CD4-positive, alpha-beta T cell treated with Interleukin-6 at 100 ng/mL for 8 hours (primary cell): ENCODE results near the gene GPX3.

Experiments
- DNase-seq: peaks from one replicate; pipeline ENCODE4 v3.0.0-alpha.2; 2020; ENCODE audit warnings: mixed read lengths, low spot score

The GPX3 gene

DNA sequence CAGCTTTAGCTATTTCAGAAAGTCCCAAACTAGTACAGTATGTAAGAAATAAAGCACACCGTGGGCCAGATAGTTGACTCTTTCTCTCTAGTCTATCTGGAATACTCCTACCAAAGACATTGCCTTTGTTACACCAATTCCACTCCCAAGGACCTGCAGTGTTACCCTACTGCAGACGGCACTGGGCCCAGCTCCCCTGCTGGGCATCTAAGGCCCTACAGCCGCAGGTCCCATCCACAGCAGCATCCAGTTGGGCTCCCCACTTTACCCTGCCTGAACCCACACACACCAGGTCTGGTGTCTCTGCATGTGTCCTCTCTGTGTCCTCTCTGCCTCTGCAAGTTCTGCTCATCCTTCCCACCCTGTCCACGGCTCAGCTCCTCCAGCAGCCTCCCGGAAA lies 37.9 kb downstream of the GPX3 start:
- DNase-seq = no peak

DNA sequence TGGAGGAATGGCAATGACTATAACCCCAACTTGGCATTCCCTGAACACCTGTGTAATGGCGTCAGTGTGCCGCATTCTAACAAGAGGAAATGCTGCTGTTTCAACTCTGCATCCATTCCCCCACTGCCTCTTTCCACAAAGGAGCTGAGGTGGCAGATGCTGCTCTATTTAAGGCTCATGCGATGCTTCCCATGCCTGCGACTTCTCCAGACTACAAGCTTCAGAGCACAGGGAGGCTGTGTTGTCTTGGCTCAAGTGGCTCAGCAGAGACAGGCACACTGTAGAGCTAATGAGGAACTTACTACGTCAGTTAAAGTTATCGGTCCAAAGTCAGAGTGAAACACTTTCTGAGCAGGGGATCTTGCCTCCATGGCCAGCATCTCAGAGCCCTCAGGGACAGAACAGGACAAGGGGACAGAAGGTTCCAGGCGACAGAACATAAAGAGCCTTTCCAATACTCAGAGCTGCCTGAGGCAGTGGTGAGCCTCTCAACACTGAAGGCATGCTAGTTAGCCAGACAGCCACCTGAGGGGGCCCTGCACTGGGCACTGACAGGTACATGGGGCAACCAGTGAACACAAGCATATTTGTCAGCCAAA lies 38.6 kb downstream of the GPX3 start:
- DNase-seq = no peak

DNA sequence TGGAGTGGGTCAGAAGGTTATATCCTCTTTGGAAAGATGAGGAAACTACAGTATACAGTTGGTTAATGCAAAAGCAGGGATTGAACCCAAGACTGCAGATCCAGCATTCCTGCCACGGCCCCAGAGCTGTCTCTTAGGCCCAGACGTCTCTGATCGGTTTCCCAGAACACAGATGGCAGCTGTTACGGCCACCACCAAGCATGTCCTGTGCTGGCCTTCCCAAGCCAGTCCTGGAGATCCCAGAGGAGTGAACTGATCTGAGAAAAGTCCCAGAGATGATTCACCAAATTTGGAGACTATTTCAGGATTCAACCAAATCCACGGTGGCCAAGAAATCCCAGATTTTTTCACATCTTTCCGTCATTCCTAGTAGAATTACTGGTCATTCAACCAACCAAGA lies 40.4 kb downstream of the GPX3 start:
- no peak for DNase-seq

DNA sequence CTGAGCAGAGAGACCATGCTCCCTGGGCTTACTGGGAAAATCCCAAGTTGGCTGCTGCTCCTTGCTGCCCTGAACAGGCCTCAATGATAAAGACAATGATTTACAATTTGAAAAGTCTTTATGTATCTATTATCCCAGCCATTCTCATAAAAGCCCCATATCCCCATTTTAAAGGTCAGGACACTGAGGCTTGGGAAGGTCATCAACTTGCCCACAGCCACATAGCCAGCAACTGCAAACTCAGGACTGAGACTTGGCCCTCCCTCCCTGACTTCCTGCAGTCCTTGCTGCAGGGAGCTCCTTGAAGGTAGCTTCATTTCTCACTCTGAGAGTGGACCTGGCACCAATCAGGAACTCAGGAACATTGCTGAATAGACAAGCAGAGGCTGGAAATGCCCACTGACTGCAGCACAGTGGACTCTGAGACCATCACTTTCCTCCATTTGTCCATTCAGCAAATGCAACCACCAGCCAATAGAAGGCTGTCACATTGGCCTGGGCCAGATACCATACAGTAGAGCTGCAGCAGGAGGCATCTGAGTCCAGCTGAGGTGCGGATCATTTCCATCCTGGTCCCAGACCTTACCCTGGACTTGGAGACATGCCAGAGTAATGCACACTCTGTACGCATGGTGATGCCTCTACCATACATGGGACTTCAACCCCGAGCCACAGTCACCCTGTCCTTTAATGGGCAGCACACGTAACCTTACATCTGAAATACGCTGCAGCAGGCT lies 42.2 kb downstream of the GPX3 start:
- DNase-seq = no peak

DNA sequence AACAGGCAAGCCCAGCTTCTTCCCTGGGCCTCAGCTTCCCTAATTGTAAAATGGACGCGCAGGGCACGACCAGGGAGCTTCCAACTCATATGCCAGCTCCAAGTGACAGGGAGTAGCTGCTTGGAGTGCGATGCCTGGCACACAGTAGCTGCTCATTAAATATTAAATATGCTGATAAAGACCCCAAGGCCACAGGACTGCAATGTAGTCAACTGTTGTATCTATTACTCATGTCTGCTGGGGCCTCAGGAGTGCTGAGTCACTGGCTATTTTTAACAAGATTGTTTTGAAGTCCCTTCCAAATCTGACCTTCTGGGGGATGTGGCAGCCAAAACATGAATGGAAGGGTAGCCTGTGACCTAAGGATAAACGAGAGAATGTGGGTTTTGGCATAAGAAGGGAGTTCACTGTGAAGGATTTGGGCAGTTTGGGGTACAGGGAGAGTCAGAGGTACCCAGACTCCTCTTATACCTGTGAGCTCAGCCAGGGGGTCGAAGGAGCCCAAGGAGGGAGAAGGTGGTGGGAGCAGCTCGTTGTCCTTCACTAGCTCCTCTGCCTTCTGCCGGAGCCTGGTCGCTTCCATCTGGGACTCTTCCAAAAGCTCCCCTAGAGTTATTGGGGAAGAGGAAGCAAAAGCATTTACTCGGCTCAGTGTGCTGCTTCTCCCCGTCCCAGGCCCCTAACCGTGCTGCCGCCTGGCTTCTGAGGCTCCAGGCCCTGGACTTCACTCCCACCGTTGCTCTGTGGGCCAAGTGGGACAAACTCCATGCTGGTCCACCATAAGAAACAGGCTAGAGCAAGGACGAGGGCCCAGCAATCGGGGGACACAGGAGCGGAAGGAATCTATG lies 43.0 kb downstream of the GPX3 start:
- DNase-seq = no peak

DNA sequence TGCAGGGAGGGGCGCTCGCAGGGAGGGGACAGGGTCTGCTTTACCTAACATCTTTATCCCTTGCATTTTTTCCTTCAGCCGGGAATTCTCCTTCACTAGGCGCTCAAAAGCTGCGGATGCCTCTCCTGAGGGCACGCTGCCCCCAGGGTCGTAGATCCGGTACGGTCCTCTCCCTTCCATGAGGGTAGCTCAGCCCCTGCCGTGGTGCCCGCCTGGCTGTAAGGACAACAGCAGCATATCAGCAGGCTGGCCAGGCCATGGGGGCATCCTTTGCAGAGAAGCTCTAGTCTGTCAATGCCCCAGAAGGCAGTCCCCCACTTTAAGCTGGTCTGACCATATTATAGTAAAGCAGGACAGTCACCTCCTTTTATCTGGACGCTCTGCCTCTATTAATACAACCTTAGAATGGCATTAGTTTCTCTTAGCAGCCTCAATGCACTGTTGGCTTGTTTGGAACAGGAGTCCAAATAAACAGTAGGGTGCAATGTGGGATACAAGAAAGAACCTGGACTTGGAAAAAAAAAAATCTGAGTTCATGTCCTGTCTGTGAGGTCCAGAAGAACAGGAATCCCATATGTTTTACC lies 44.6 kb downstream of the GPX3 start:
- DNase-seq = no peak

DNA sequence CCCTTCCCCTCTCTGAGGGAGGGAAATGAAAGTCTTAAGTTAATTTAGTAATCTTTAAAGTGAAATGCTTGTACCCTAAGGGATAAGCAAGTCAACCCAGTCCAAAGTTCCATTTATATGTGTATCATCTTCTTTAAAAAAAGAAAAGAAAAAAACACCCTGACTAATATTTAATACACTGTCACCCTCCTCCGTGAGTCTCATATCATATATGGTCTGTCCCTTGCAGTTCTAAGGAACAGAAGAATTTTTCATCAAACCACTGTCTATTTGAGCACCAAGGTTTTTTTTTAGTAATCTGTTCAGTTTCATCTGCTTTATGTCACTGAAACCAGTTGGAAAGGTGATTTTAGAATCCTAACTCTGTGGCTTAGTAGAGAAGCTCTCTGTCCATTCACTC lies 45.2 kb downstream of the GPX3 start:
- DNase-seq = no peak

DNA sequence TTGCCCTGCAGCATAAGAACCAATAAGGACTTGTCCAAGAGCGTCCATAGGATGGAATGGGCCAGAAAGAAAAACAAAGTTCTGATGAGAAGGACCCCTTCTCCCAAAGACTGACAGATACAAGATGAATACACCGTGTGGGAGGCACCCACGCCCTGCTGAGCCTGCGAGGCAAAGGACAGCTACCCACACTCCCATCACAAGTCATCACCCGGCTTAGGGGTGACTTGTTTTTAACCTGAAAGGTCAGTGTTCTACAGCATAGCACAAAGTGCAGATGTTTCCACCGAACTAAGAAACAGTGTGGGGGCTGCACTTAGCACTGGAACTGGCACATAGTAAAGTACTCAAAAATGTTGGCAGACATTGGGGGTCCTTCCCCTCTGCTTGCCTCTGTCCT lies 46.5 kb downstream of the GPX3 start:
- DNase-seq = no peak

DNA sequence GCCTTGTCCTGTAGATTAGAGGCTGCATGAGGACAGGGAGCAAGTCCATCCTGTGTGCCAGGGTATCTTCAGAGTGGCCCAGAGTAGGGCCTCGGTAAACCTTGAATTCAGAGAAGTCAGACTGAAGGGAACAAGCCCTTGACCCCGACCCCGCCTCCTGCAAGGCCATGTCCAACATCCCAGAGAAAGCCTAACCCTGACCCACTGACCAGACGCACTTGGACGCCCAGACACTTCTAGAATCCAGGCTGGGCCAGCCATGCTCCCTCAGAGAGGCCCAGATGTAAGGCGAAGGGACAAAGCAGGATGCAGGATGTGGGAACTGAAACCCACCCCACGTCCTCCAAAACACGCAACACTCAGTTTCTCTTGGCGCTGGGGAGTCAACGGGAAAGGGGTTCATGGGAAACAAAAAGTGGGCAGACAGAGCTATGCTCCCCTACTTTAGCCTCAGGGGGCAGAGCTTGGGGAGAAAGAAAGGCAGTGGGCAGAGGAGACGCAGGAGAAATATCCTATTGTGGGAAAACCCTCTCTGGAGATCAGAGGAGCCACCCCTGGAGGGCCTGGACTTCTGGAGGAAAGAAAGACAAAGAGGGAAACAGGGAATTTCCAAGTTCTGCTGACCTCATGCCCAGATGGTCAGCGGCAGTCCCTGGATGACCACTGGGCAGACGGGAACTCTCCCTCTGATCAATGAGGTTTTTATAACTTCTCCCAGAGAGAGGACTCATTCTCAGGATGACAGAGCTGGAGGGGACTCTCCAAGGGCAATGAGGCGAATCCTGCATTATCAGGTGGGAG lies 47.4 kb downstream of the GPX3 start:
- DNase-seq = no peak

DNA sequence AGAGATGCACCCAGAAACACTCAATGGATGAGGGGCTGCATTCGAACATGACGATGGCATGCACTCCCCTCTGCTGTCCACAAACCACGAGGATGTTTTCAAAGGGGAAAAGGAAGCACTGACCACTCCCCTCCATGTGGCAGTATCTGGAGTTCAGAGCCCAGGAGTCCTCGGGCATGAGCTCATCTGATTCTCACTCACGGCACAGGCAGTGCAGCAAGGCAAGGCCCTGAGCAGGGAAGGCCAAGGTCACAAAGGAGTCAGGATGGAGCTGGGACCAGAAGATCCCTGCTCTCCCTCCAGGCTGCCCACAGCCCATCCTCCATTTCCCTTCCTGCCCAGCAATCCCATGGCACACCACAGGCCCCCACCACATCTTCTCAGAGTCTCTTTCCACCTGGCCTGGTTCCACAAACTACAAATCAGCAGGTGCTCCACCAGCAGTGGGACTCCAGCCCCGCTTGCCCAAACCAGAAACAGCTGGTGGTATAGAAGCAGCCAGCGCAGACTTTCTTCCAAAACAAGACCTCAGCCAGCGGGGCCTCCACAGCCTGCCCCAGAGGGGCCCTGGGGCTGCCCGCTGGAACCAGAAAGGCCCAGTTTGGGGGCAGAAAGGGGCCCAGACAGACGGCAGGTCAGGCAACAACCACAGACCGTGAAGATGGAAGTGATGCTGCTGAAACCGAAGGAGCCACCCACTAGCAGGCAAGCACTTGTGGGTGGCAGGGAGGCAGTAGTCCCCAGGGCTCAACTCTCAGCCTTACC lies 48.2 kb downstream of the GPX3 start:
- no peak for DNase-seq

DNA sequence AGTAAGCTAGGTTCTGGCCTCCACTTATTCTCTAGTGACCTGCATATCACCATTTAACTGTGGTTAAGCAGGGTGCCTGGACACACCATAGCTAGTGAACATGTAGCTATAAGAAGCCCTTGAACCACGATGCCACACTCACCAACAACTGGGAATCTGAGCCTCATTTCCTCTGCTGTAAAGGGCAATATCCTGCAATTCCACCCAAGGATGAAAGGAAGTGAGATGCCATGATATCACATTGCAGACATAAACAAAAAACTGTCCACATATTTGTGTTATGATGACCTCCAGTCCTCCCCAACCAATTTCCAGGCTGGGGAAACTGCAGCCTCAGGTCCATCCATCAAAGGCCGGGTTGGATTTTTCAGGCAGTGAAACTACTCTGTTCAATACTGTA lies 50.1 kb downstream of the GPX3 start:
- no peak for DNase-seq

DNA sequence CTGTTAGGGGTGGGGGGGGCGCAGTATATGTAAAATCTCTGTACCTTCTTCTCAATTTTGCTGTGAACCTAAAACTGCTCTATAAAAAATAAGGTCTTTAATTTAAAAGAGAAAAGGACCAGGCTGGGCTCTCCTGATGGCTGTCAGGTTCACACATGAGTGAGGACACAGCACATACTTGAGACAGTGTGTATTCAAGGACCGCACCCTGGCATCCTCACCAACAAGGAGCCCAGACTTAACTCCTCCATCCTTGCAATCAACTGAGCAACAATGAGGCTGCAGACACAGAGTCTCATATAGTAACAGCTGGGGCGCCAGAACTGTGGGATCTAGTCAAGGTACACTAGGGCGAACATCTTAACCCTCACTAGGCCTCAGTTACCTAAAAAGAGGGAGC lies 50.6 kb downstream of the GPX3 start:
- DNase-seq = no peak

DNA sequence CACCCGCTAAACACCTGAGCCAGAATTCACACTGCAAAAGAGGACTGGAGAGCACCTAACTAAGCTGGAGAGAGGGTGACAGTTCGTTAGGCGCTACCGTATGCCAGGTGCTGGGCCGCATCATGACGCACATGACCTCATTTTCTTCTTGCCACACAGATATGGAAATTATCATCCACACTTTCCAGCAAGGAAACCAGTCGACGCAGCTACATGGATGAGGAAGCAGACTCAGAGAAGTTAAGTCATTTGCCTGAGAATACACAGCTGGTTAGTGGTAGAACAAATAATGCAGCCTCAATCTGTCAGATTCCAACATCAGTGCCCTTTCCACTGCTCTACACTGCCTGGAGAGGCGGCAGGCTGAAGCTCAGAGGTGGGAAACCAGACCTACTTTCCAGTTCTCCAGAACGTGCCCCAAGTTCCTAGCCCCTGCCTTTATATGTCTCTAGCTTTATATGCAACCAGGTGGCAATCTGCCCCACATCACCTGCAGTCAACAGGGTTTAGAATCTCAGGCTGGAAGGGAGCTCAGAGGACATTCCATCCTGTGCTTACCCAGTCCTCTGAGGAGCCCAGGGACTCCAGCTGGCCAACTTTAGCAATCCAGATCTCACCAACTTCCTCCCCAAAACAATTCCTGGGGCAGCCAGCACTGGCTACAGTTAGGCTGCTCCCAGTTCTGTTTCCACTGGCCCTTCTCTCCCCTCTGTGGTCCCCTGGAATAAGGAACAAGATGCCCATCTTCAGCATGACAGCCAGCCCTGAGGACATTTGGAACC lies 51.6 kb downstream of the GPX3 start:
- no peak for DNase-seq

DNA sequence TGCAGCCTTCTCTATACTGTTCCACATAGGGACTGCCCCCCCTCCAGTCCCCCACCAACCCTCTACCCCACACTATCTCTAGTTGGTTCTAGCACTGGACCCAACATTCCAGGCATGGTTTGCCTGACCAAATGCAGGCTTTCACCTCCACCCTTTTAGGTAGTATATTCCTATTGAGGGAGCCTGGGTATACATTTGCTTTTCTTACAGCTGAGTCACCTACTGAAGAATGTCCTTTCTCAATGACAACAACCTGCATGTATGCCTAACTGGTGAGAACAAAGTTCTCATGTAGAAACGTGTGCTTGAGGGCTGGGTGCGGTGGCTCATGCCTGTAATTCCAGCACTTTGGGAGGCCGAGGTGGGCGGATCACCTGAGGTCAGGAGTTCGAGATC lies 52.2 kb downstream of the GPX3 start:
- DNase-seq = no peak

DNA sequence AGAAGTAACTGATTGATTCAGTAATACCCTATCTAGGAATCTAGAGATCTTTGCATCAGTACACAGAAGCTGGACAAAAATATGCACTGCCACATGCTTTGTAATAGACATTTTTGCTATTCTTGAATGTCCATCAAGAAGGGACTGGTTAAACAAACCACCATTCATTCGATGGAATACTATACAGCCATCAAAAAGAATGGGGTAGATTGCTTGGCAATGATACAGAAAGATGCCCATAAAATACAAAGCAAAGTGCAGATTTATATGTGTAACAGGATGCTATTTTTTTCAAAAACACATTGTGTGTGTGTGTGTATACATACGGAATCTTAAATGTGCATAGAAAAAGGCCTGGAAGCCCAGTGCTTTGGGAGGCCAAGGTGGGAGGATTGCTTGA lies 52.9 kb downstream of the GPX3 start:
- no peak for DNase-seq

DNA sequence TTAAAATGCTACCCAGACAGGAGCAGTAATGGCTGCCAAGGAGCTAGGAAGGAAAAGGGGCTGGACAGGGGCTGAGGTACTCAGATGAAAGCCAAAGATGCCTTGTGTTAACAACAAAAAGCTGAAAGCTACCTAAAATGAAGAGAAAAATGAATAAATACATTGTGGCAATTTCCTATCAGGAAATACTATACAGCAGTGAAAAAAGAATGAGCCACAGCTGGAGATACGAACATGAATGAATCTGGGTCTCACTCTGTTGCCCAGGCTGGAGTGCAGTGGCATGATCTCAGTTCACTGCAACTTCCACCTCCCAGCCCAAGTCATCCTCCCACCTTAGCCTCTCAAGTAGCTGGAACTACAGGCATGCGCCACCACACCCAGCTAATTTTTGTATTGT lies 54.2 kb downstream of the GPX3 start:
- no peak for DNase-seq

DNA sequence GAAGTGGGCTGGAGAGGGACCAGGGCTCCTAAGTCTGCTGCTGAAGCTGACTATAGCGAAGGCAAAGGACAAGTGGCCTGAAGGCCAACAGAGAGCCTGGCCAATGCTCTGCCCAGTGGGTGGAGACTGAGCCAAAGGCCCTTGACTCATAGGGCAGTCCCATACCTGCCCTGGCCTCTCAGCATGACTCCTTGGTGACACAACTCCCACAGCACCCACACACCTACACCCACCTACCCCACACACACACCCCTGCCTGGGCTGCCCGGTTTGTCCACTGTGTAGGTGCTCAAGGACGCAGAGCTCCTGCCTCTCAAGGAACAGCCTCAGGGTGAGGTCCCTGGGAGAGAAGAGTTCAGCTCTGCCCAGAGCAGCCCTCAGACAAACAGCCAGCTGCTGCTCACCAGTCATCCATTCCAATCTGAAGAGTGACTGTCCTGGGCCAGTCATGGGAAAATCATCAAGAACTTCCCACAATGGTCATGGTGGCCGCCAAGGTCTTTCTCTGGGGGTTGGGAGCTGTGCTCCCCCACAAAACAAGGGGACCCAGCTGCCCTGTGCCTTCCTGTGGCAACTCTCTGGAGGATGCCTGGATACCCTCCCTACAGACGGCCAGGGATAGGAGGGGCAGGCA lies 55.4 kb downstream of the GPX3 start:
- DNase-seq = no peak

DNA sequence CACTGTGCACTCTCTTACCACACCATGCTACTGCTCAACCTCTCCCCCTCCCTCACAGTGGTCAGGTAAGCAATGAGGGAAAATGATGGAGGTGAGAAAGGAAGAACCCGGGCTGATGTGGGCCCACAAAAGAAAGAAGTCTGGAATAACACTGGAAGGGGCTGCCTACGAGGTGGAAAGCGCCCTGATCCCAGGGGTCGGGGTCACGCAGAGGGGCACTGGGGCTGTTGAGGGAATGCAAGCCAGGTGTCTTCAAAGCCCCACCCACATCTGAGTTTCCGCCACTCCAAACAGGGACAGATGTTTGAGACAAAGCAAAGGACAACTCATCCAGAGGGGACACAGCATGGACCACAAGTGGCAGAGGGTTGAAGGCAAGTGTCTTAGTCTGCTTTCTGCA lies 56.2 kb downstream of the GPX3 start:
- DNase-seq = no peak

DNA sequence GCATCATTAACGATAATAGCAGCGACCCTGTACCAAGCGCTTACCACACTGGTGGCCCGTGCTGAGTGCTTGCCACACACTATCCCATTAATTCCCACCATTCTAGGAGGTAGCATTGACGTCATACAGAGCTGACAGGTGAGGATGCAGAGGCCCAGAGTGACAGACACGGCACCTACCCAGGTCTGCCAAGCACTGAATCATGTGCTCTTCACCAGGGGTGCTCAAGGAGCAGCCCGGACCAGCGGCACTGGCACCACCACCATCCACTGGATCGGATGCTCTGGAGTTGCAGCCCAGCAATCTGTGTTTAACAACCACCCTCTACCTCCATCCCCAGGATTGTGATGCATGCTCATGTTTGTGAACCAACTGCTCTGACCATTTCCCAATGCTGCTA lies 57.0 kb downstream of the GPX3 start:
- no peak for DNase-seq

DNA sequence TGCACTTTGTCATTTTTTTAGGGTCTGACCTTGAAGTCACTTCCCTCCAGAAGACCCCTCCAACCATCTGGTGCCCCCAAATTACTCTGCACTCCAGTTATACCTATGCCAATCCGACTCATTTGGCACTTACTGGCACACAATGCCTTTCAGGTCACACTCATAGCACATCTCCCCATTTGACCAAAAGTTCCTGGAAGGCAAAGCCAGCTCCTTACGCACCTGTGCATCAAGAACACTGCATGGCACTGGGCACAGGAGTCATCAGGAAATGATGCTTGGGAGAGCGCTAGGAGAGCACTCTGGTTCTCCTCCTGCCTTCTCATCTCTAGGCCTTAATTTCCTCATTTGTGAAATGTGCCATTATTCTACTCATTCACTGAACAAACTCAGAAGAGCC lies 57.6 kb downstream of the GPX3 start:
- DNase-seq = no peak
